GM19395 (cell line): Measurements from ENCODE around the gene NANS.
A peak's percentile ranks its signal among the peaks of the same experiment; 100 is the strongest.
"Not testable (repeated sequence)": the region's sequence is repeated elsewhere in the genome, so short reads cannot be mapped to it uniquely, and the experiment has no call there.

Source experiments
- ATAC-seq: cut with Tn5 transposase; IDR thresholded peaks from one replicate; pipeline ENCODE4 v1.9.1; 2021; ENCODE audit warnings: mild to moderate bottlenecking, moderate library complexity; ENCODE audit not compliant: unreplicated experiment

Gene NANS

DNA sequence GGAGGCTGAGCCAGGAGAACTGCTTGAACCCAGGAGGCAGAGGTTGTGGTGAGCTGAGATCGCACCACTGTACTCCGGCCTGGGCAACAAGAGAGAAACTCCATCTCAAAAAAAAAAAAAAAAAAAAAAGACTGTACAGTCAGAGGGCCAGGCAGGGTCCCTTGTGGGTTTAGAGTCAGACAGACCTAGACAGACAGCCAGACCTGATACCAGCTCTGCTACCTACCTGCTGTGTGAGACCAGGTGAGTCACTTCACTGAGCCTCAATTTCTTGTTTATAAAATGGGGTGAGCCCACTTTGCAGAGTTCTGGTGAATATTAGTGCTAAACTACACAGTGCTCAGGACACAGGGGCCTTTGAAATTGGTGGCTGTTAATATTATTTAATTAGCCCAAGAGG lies 42.8 kb downstream of the NANS start:
- no peak for ATAC-seq

- ATAC-seq: no peak
Measured at GRCh38 chr9:98099898-98100297, 43.4 kb downstream of the NANS start.

DNA sequence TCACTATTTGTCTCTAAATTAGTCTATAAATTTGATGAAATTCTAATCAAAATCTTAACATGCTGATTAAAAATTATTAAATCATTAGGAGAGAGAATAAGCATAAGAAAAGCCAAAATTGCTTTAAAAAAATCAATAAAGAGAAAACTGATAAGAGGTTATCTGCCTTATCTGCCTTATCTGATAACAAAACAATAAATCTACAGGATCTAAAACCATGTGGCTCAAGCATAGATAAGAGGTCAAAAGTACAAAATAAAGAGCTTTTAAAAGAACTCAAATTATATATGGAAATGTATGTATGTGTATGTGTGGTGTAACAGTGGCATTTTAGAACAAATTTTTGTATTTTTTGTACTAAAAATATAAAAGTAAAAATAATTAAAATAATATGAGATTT lies 43.9 kb downstream of the NANS start:
- ATAC-seq: no peak

GRCh38 chr9:98101416-98101815 lies 44.9 kb downstream of the NANS start:
- ATAC-seq: no peak

GRCh38 chr9:98101868-98102273 lies 45.3 kb downstream of the NANS start:
- peak; percentile 98 for ATAC-seq

DNA sequence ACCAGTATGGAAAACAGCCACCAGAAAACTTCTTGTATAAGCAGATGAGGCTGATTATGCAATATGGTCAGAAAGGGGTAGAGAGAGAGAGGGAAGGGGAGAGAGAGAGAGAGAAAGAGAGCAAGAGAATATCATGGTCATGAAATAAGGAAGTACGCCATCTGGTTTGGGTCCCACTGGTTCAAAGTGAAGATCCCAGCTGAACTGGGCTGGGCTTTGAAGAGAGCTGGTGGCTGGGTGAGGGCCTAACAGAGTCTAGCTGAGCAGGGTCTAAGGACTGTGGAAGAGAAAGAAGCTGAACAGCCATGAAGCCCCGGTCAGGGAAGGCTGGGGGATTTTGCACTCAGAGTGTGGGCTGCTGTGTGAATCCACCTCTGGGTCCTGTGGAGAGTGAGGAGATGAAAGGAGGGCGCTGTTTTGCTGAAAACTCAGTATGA lies 47.9 kb downstream of the NANS start:
- ATAC-seq: no peak

- ATAC-seq: no peak
Measured at GRCh38 chr9:98105006-98105405, 48.5 kb downstream of the NANS start.

DNA sequence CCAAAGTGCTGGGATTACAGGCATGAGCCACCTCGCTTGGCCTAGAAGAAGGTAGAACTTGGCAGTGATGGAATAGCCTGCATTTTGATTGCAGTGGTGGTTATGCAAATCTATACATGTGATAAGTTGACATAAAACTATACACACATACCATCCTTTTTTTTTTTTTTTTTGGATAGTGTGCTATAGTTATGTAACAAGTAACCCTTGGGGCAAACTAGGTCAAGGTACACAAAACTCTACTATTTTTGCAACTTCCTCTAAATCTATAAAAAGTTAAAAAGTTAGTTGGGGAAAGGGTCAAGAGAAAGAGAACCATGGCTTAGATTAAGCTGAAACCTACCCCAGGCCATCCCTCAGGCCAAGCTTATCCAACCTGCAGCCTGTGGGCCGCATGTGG lies 51.4 kb downstream of the NANS start:
- ATAC-seq: no peak

GRCh38 chr9:98108531-98109031 lies 52.0 kb downstream of the NANS start:
- peak; percentile 82 for ATAC-seq

GRCh38 chr9:98109052-98109451 lies 52.5 kb downstream of the NANS start:
- ATAC-seq: no peak

DNA sequence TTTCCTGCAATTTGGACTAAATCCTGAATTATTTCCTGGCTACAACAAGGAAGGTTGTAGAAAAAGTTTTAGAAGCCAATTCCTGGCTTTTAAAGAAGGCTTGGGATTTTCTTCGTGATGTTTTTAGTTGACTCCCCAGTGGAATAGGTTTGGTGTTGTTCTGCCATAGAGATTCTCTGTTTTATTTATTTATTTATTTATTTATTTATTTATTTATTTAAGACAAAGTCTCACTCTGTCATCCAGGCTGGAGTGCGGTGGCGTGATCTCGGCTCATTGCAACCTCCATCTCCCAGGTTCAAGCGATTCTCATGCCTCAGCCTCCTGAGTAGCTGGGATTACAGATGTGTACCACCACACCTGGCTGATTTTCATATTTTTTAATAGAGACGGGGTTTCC lies 60.6 kb downstream of the NANS start:
- ATAC-seq: not testable (repeated sequence)

- peak; percentile 52 for ATAC-seq
Measured at GRCh38 chr9:98117984-98118639, 61.6 kb downstream of the NANS start.

GRCh38 chr9:98118640-98119601 lies 62.4 kb downstream of the NANS start, which contains the start of gene TRIM14:
Gene TRIM14 (minus strand): TSS chr9:98119222. CDS start chr9:98119188, 34 bp downstream.
- peak; percentile 68 for ATAC-seq

GRCh38 chr9:98120476-98120875 lies 63.9 kb downstream of the NANS start:
- ATAC-seq: no peak

DNA sequence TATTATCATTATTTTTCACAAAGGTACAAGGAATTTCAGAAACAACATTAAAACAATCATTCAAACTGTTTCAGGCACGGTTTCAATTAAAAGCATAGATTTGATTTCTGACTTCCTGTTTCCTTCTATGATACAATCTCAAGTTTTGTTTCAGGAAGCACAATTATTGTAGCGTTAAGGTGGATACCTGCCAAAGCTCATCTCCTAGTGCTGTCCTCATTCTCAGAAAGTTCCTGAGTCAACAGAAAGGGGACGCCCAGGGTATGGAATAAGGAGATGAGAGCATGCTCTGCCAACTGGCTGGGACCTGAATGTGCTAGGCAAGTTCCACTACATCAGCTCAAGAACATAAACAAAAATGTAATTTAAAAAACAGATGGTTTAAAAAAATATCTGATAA lies 64.5 kb downstream of the NANS start:
- no peak for ATAC-seq

- ATAC-seq: not testable (repeated sequence)
Measured at GRCh38 chr9:98124091-98124490, 67.6 kb downstream of the NANS start.

- no peak for ATAC-seq
Measured at GRCh38 chr9:98124637-98125426, 68.3 kb downstream of the NANS start.

- ATAC-seq: no peak
Measured at GRCh38 chr9:98127226-98127625, 70.7 kb downstream of the NANS start.

DNA sequence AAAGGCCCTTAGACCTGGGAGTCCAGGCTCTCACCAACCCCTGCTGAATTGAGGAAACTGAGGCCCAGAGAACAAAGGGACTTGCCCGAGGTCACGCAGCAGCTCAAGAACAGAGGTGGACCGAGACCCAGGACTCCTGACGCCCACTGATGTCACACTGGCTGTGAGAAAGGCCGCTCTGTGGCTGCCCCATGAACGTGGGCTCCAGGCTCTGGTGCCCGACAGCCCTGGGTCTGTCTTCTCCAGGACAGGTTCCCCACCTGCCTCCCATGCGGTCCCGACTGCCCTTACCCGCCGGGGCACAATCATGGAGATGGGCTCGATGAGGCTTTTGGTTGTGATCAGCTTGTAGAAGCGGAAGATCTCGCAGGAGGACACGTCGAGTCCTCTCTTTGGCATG lies 71.8 kb downstream of the NANS start:
- ATAC-seq: no peak

- ATAC-seq: peak; percentile 78
Measured at GRCh38 chr9:98129451-98129881, 72.9 kb downstream of the NANS start.

DNA sequence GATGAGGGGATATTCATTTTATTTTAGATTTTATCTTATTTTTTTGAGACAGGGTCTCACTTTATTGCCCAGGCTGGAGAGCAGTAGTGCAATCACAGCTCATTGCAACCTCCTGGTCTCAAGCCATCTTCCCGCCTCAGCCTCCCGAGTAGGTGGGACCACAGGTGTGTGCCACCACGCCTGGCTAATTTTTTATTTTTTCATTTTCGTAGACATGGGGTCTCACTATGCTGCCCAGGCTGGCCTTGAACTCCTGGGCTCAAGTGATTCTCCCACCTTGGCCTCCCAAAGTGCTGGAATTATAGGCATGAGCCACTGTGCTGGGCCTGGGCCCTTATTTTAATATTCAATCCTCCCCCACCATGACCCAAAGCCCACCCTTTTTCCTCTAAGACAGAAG lies 73.5 kb downstream of the NANS start:
- not testable (repeated sequence) for ATAC-seq
